GM21529 (cell line): ENCODE results near the gene SLC41A1.

Experiments used
- ATAC-seq: cut with Tn5 transposase; IDR thresholded peaks from one replicate; pipeline ENCODE4 v1.9.1; 2021; ENCODE audit not compliant: unreplicated experiment

Gene SLC41A1

GRCh38 chr1:205760606-205761005 lies 52.4 kb downstream of the SLC41A1 start:
- no peak for ATAC-seq

- no peak for ATAC-seq
Measured at GRCh38 chr1:205756552-205756951, 56.4 kb downstream of the SLC41A1 start.

DNA sequence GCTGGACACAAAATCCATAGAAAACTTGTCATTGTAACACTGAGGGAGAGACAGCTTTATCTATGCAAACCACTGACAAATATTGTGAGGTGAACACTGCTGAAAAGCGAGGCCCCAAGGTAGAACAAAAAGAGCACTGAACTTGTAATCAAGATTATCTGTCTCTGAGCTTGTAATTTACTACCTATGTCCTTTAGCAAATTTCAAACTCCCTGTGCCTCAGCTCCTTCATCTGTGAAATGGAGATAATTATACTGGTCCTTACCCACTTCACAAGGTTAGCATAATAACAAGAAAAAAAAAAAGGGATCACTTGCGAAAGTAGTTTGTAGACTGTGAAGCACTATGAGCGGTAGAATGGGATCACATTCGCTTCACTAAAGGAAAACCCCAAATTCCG lies 58.1 kb downstream of the SLC41A1 start:
- no peak for ATAC-seq

DNA sequence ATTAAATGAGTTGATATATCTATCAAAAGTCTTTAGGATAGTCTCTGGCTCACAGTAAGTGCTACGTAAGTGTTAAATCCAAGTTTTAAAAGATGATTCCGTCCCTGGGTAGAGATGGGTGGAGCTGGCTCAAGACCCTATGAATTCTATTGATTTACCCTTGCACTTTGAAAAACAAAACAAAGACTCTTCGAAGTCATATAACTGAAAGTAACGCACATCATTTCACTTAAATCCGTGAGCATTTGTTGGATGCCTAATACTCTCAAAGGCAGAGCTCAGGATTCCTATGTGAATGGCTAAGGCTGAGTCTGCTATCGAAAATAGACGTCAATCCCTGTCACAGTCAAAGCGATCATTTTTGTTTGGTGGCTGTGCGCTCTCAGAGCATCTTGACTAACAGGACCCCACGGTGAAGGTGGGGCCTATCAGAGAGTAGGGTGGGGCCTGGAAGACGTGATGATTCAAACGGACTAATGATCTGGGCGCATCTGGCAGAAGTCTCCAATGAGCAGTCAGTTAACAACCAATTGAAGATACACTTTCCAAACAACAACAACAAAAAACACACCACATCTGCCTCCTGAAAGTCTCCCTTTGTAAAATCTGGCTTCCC lies 61.9 kb downstream of the SLC41A1 start:
- ATAC-seq: no peak

- peak; percentile 83 for ATAC-seq
Measured at GRCh38 chr1:205750138-205751035, 62.6 kb downstream of the SLC41A1 start, which contains the start of gene NUCKS1. TSS of gene NUCKS1 (minus strand) at chr1:205750182. CDS start at chr1:205749973, 209 bp downstream.

- ATAC-seq: peak; percentile 73
Measured at GRCh38 chr1:205749234-205750137, 63.5 kb downstream of the SLC41A1 start.

GRCh38 chr1:205748403-205749233 lies 64.4 kb downstream of the SLC41A1 start:
- peak; percentile 12 for ATAC-seq

DNA sequence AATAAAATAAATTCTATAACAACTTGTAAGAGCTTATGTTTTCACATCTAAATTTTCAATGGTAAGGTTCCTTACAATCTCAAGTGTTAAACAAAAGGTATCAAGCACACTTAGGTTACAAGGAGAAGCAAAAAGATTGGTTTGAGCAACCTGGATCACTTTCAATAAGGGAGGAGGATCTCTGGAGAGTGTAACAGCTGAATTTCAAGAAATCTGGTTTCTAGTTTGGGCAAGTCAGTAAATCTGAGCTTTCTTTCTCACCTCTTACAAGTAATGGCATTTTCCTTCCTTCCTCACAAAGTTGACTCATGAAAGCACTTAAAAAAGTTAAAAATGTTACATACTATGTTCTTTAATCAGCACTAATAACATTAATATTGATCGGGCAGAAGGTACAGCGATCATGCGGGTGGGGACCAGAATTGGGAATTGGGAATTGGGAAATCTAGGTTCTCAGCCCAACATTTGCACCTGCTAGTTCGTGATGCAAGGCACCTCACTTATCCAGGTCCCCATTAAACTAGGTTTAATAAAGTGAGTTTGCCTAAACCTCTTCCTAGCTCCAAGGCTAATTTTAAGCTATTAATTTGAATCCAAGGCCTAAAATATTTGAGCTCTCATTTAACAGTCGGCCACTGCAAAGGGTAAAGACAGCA lies 66.1 kb downstream of the SLC41A1 start:
- no peak for ATAC-seq

- no peak for ATAC-seq
Measured at GRCh38 chr1:205744403-205744802, 68.6 kb downstream of the SLC41A1 start.

- ATAC-seq: no peak
Measured at GRCh38 chr1:205743977-205744376, 69.0 kb downstream of the SLC41A1 start.

DNA sequence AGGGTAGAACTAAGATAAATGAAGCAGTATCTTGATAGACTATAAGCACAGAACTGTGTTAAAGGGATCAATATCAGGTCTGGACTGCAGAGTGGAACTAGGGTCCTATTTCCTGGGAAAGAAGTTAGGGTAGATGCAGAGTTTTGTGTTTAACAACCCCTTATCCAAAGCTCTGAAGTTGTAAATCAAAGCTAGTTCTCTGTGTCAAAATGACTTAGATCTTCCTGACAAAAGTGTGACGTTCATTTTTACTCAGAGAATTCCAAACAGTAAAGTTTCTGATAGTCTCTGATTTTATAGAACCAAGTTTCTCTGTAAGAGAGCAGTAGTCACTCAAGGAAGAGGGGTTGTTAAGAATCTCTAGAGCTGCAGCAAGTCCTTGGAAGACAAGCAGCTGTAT lies 71.3 kb downstream of the SLC41A1 start:
- ATAC-seq: no peak

- ATAC-seq: no peak
Measured at GRCh38 chr1:205739348-205740160, 73.4 kb downstream of the SLC41A1 start.
